Measurements from ENCODE around the gene GRK5.
"Not testable (repeated sequence)": the region's sequence is repeated elsewhere in the genome, so short reads cannot be mapped to it uniquely, and the experiment has no call there.

GRK5 gene

DNA sequence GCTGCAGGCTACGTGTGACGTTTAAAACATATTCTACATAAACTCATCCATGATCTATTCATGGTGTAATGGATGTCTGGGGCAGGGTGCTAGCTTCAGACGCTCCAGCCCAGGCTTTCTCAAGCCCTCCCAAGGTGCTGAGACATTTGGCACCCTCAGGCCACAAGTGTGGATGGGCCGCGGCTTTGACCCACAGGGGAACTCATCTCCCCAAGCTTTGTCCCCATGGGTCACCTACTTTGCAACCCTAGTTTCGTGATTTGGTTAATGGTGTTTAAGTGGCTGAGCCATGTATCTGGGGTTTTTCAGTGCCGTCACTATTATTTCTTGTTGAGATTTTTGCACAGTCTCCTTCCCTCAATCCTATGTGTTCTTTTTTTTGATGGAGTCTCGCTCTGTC is 66.0 kb downstream of the GRK5 start:
- H3K27me3 ChIP-seq (ENCODE audit: low read length), result no peaks in the 10 kb centered on the region
- H3K9me2 ChIP-seq (replicated peaks; ENCODE audit: insufficient read depth, low read length), result no peaks in the 10 kb centered on the region
- no peaks in the 10 kb centered on the region for H3K79me2 ChIP-seq (ENCODE audit: insufficient read depth, low read length)
- H3K9ac ChIP-seq (ENCODE audit: low read length), result no peak overlapping the region
- H3K4me3 ChIP-seq (ENCODE audit: insufficient read depth, low read length, poor library complexity, severe bottlenecking), result no peak overlapping the region
- H3K36me3 ChIP-seq (ENCODE audit: low read length), result no peaks in the 10 kb centered on the region
- no peaks in the 10 kb centered on the region for H3F3A ChIP-seq (ENCODE audit: insufficient read depth)
- no peak overlapping the region for H3K4me2 ChIP-seq (ENCODE audit: low read depth, low read length, poor library complexity, severe bottlenecking)
- H4K20me1 ChIP-seq (ENCODE audit: low read depth, low read length), result no peaks in the 10 kb centered on the region
- TF ChIP-seq EZH2phosphoT487 (conservative IDR thresholded peaks at IDR 0.05; ENCODE audit: low read length), result no peak
- TF ChIP-seq, protein P1, sequence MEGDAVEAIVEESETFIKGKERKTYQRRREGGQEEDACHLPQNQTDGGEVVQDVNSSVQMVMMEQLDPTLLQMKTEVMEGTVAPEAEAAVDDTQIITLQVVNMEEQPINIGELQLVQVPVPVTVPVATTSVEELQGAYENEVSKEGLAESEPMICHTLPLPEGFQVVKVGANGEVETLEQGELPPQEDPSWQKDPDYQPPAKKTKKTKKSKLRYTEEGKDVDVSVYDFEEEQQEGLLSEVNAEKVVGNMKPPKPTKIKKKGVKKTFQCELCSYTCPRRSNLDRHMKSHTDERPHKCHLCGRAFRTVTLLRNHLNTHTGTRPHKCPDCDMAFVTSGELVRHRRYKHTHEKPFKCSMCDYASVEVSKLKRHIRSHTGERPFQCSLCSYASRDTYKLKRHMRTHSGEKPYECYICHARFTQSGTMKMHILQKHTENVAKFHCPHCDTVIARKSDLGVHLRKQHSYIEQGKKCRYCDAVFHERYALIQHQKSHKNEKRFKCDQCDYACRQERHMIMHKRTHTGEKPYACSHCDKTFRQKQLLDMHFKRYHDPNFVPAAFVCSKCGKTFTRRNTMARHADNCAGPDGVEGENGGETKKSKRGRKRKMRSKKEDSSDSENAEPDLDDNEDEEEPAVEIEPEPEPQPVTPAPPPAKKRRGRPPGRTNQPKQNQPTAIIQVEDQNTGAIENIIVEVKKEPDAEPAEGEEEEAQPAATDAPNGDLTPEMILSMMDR (IDR thresholded peaks at IDR 0.05; ENCODE audit: insufficient read depth, low read length, poor library complexity, severe bottlenecking), result no peak
- no peak overlapping the region for H2AFZ ChIP-seq (ENCODE audit: low read depth, low read length, severe bottlenecking)
- no peak overlapping the region for H3K27ac ChIP-seq (ENCODE audit: low read depth, low read length)
- H3K9me3 ChIP-seq (ENCODE audit: insufficient read depth, low read length), result no peaks in the 10 kb centered on the region

DNA sequence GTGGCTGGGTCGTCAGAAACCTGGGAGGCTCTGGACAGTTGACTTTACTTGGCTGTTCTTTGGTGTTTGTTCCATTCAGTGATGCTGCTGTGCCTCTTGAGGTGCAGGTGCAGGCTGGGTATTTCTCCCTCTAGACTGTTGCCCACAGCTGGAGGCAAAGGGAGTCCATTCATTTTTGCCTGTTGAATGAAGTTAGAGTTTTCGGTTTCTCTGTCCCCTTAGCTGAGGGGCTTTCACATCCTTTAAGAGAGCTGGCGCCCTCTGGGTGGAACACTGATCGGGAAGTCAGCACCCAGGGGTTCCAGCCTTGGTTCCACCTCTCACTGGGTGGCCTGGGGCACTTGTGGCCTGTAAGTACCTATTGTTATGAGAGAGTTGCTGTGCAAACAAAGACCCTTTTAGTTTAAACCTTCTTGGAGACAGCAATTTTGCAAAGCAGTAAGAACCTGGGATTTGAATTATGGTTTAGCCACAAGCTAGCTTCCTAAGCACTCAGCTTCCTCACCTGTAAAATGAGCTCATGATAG is 67.2 kb downstream of the GRK5 start:
- no peak overlapping the region for H3K4me3 ChIP-seq (ENCODE audit: insufficient read depth, low read length, poor library complexity, severe bottlenecking)
- H3K9me2 ChIP-seq (replicated peaks; ENCODE audit: insufficient read depth, low read length), result no peaks in the 10 kb centered on the region
- H3K9ac ChIP-seq (ENCODE audit: low read length), result no peak overlapping the region
- H3K9me3 ChIP-seq (ENCODE audit: insufficient read depth, low read length), result no peaks in the 10 kb centered on the region
- no peaks in the 10 kb centered on the region for H3K79me2 ChIP-seq (ENCODE audit: insufficient read depth, low read length)
- no peaks in the 10 kb centered on the region for H3F3A ChIP-seq (ENCODE audit: insufficient read depth)
- TF ChIP-seq, protein P1 (IDR thresholded peaks at IDR 0.05; ENCODE audit: insufficient read depth, low read length, poor library complexity, severe bottlenecking), result no peak
- no peak for TF ChIP-seq EZH2phosphoT487 (conservative IDR thresholded peaks at IDR 0.05; ENCODE audit: low read length)
- no peak overlapping the region for H3K4me2 ChIP-seq (ENCODE audit: low read depth, low read length, poor library complexity, severe bottlenecking)
- no peaks in the 10 kb centered on the region for H4K20me1 ChIP-seq (ENCODE audit: low read depth, low read length)
- no peaks in the 10 kb centered on the region for H3K36me3 ChIP-seq (ENCODE audit: low read length)
- H2AFZ ChIP-seq (ENCODE audit: low read depth, low read length, severe bottlenecking), result no peak overlapping the region
- H3K27ac ChIP-seq (ENCODE audit: low read depth, low read length), result no peak overlapping the region
- no peaks in the 10 kb centered on the region for H3K27me3 ChIP-seq (ENCODE audit: low read length)

DNA sequence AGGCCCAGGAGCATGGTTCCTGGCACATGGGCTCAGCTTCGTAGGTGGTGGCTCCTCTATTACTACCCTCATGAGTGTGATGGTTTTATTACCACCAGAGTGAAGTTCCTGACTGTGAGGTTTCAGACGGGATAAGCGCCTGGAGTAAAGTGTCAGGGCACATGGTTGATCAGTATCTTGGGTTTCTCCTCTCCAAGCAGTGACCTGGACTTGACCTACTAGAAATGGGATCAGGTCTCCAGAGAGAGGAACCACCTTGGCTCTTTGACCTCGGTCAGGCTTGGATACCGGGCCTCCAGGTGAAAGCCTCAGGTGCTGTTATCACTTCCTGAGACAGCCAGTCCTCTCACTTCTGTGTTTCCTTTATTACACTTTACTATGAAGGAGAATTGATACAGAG is 67.7 kb downstream of the GRK5 start:
- no peak overlapping the region for H3K9ac ChIP-seq (ENCODE audit: low read length)
- no peaks in the 10 kb centered on the region for H3K27me3 ChIP-seq (ENCODE audit: low read length)
- TF ChIP-seq, protein P1 (IDR thresholded peaks at IDR 0.05; ENCODE audit: insufficient read depth, low read length, poor library complexity, severe bottlenecking), result no peak
- TF ChIP-seq EZH2phosphoT487 (conservative IDR thresholded peaks at IDR 0.05; ENCODE audit: low read length), result no peak
- no peak overlapping the region for H3K4me3 ChIP-seq (ENCODE audit: insufficient read depth, low read length, poor library complexity, severe bottlenecking)
- no peaks in the 10 kb centered on the region for H3F3A ChIP-seq (ENCODE audit: insufficient read depth)
- H3K79me2 ChIP-seq (ENCODE audit: insufficient read depth, low read length), result no peaks in the 10 kb centered on the region
- H4K20me1 ChIP-seq (ENCODE audit: low read depth, low read length), result no peaks in the 10 kb centered on the region
- no peak overlapping the region for H2AFZ ChIP-seq (ENCODE audit: low read depth, low read length, severe bottlenecking)
- H3K9me2 ChIP-seq (replicated peaks; ENCODE audit: insufficient read depth, low read length), result no peaks in the 10 kb centered on the region
- no peaks in the 10 kb centered on the region for H3K9me3 ChIP-seq (ENCODE audit: insufficient read depth, low read length)
- no peaks in the 10 kb centered on the region for H3K36me3 ChIP-seq (ENCODE audit: low read length)
- no peak overlapping the region for H3K4me2 ChIP-seq (ENCODE audit: low read depth, low read length, poor library complexity, severe bottlenecking)
- H3K27ac ChIP-seq (ENCODE audit: low read depth, low read length), result no peak overlapping the region

DNA sequence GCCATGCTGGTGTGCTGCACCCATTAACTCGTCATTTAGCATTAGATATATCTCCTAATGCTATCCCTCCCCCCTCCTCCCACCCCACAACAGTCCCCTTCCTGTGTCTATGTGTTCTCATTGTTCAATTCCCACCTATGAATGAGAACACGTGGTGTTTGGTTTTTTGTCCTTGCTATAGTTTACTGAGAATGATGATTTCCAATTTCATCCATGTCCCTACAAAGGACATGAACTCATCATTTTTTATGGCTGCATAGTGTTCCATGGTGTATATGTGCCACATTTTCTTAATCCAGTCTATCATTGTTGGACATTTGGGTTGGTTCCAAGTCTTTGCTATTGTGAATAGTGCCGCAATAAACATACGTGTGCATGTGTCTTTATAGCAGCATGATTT is 68.8 kb downstream of the GRK5 start:
- not testable (repeated sequence) for H3K9me3 ChIP-seq (ENCODE audit: insufficient read depth, low read length); H3K27me3 ChIP-seq (ENCODE audit: low read length); H3K79me2 ChIP-seq (ENCODE audit: insufficient read depth, low read length); H3F3A ChIP-seq (ENCODE audit: insufficient read depth); H3K4me2 ChIP-seq (ENCODE audit: low read depth, low read length, poor library complexity, severe bottlenecking); H3K36me3 ChIP-seq (ENCODE audit: low read length); H2AFZ ChIP-seq (ENCODE audit: low read depth, low read length, severe bottlenecking); H3K27ac ChIP-seq (ENCODE audit: low read depth, low read length); H4K20me1 ChIP-seq (ENCODE audit: low read depth, low read length); H3K9me2 ChIP-seq (replicated peaks; ENCODE audit: insufficient read depth, low read length); H3K9ac ChIP-seq (ENCODE audit: low read length); H3K4me3 ChIP-seq (ENCODE audit: insufficient read depth, low read length, poor library complexity, severe bottlenecking)
